Sigmoid colon (tissue), 3 donors: Measurements from ENCODE around the gene DNMT3B.

ENCODE experiments used
- POLR2A ChIP-seq, 2 donors: fragments of 450-650 bp; IDR thresholded peaks; one replicate each; pipeline ENCODE4 v1.6.1; 2016; ENCODE audit warnings: antibody characterized with exemption in 2 of 2, mild to moderate bottlenecking in 2 of 2, moderate library complexity in 2 of 2
- TF ChIP-seq, protein P1 (sequence below), 4 experiments: fragments of 450-650 bp in 3 of 4; fragments of 200-600 bp in 1 of 4; IDR thresholded peaks; one replicate each; pipeline ENCODE4 v1.5.1; 2016 to 2019; ENCODE audit warnings: antibody characterized with exemption in 4 of 4, mild to moderate bottlenecking in 3 of 4, moderate library complexity in 2 of 4

DNA sequence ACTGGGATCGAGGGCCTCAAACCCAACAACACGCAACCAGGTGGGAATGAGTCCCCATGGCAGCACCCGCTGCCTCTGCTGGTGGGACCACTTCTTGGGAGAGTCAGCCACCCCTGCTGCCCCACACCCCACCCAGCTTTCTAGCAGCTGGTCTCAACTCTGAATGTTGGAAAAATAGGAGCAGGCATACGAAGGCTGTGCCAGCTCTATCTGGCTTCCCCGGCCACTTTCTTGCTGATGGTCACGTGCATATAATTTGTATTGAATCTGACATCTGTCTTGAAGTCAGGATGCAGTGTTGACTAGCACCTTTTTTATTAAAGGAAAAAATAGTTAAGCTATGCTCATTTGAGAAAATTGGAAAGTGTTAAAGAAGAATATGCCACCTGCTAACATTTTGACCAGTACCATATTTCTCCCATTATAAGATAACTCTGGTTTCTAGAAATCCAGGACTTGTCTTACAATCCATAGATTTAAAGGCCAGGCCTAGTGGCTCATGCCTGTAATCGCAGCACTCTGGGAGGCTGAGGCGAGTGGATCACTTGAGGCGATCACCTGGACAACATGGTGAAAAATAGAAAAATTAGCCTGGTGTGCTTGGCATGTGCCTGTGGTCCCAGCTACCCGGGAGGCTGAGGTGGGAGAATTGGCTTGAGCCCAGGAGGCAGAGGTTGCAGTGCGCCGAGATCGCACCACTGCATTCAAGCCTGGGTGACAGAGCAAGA, 30.7 kb downstream of the DNMT3B start:
- TF ChIP-seq, protein P1, sequence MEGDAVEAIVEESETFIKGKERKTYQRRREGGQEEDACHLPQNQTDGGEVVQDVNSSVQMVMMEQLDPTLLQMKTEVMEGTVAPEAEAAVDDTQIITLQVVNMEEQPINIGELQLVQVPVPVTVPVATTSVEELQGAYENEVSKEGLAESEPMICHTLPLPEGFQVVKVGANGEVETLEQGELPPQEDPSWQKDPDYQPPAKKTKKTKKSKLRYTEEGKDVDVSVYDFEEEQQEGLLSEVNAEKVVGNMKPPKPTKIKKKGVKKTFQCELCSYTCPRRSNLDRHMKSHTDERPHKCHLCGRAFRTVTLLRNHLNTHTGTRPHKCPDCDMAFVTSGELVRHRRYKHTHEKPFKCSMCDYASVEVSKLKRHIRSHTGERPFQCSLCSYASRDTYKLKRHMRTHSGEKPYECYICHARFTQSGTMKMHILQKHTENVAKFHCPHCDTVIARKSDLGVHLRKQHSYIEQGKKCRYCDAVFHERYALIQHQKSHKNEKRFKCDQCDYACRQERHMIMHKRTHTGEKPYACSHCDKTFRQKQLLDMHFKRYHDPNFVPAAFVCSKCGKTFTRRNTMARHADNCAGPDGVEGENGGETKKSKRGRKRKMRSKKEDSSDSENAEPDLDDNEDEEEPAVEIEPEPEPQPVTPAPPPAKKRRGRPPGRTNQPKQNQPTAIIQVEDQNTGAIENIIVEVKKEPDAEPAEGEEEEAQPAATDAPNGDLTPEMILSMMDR (IDR thresholded peaks at IDR 0.05): no peak
- TF ChIP-seq POLR2A (IDR thresholded peaks at IDR 0.05): no peak
